RPMI8226 (cell line): Measurements from ENCODE around the gene PAX9.
A peak's percentile ranks its signal among the peaks of the same experiment; 100 is the strongest.

ENCODE experiments used
- DNase-seq: peaks from one replicate; pipeline ENCODE4 v3.0.0-alpha.2; 2015

Gene PAX9

DNA sequence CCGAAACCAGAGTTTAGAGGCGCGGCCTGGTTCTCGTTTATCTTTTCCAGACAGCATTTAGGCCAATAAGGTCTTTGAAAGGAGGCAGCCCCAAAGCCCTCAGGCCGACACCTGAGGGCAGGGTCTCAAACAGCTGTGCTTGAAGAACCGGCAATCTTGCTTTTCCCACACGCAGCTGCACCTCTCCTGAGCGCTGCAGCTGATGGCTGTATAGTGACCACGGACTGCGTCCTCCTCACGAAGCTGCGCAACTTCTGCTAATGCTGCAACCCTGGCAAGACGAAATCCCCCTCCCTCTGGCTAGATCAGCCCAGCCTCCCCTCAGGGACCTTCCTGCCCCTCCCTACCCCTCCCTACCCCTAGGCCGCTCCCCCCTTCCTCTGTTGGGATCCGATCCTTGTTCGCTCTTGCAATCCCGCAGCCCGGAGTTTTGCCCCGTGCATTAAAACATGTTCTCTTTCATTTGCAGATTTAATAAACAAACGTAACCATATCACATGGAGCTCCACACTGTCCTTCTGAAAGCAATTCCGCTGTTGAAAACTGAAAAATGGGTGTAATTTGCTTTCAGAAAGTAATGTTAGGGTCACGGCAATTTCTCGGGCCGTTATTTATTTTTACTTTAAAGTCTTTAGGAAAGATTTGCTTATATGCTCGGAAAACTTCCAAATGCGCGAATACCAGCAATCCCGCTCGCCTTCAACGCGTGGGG, 4.8 kb upstream of the PAX9 start:
- no peak for DNase-seq

DNA sequence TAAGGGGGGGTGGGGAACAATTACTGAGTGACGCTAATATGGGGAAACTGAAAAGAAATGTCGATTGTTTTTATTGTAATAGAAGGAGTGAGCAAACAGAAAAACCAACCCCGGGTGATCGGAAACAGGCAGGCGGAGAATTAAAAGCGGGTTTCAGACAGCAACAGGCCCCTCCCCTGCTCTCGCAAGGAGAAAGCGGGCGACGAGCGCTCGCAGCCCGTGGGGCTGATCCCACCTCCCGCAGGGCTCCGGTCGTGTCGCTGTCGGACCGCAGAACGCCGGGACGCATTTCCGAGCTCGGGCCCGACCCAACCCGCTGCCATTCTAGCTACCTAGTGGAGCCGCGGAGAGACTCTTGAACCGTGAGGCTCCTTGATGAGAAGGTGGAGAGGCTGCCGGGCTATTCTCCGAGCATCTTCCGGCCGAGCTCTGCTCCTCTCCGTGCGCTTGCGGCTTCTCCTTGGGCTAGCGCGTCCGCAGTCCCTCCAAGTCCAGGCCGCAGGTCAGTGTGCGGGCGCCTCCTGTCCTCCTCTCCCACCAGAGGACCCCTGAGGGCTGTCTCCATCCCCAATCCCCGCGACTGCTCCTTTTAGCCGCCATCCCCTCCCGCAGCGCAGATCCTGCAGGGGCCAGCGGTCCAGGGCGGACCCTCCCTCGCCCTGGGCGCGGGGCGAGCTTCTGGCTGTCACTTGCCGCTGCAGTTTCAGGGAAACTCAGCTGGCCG, 4.1 kb upstream of the PAX9 start:
- no peak for DNase-seq

DNA sequence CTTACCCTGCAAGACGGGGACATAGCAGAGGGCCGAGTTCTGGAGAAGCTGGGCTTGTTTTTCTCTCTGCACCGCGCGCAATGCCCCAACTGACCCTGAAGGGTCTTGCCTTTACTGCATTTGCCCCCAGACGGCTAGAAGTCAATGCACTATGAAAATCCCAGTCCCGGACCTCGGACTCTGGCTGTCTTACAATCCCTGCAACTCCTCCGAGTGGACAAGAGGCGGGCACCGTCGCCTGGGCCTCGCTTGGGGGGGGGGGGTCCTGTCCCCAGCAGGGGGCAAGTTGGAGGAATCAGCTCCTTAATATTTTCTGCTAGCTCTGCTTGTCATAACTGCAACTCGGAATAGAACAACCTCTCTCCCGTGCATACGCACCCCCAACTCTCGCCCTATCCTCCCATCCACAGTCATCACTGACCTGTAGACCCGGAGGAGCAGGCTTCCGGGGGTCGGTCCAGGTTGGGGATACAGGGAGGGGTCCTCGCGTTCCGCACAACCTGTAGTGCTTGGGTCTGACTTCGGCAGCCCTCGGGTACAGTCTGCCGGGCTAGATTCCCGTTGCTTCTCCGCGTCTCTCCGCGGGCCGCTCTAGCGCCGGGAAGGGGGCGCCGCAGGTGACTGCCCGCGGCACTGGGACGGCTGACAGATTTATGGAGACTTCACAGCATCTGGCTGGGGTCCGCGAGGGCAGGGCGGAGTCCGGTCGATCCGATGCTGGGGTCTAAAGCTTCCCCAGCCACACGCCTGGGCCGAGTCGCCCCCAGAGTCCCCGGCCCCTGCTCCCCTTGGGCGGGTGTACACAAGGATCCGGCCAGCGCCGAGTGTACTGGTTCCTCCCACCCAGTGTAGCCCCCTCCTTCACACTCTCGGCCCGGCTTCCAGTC, 3.3 kb upstream of the PAX9 start:
- no peak for DNase-seq

- no peak for DNase-seq
Measured at GRCh38 chr14:36659010-36659821, 2.4 kb upstream of the PAX9 start.

DNA sequence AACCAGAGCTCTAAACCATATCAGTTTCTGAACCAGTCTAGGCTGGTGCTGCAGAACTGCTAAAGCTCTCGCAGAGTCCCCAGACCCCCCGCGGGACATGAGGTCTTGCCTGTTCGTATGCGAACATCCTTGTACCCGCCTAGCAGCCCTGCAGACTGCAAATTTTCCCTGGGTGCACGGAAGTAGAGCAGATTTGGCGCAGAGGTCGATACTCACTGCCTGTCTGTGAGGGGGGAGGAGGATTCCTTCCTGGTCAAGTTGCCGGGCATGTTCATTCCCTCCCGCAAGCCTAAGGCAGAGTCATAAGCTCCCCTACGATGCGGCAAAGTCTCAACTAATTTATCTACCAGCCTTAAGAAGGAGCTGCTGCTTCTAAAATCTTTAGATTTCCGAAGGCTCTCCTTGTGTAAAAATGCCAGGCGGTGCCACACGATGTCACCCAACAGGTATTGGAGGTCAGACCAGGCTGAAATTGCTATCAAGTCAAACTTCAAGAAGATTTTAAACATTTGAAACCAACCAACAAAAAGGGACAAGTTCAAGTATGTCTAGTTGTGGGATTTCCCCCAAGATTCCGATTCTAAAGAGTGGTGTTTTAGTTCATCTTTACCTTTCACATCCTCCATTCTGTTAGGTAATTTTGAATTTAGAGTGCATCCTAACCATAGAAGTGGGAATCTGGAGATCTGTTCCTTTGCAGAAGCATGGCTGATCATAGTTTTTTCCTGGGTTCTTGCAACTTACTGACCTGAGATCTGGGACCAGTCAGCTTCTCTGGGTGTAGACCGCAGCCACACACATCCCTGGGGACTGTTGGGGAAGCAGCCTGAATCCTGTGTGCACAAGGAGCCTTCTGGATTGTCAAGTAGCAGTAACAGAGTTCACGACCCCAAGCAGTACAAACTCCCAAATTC, 1.6 kb upstream of the PAX9 start:
- no peak for DNase-seq

DNA sequence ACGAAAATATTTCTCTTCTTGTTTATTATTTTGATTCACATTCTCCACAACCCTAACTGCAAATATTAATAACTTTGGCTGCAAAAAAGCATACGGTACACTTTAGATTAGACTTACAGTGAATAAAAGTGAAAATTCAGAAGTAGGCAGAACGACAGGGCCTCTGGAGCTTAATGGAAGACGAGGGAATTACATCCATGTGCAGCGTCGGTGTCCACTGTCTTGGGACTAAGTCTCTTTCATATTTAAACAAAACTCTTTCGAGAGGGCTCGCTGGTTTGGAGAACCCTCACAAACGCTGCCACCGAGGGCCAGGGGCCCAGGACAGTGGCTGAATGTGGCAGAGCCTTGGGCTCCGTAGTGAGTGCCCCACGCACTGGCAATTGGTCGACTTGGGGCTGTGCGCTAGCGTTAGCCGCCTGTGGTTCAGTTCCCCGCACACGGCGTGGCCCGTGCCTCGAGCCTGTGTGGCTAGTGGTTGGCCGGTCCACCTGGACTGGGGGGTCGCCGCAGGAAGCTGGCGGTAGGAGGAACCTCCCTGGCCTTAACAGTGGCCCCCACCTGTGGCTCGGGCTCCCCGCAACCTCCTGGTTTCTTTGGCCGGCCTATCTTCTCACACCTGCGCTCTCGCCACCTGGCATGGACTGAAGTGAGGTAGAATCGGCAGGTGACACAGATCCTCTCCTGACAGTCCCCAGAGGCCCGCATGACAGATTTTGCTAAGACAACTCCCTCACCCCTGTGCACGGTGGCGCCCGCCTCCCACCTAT, 739 bp upstream of the PAX9 start:
- DNase-seq = peak; percentile 11

DNA sequence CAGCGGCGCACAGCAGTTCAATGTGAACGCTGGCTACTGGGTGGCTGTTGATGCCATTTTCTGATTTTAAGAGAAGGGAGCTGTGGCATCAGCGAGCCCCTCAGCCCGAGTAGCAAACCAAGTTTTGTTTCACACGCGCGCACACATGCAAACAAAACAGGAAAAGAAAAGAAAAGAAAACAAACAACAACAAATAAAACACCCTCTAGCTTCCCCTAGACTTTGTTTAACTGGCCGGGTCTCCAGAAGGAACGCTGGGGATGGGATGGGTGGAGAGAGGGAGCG, 540 bp downstream of the PAX9 start:
- DNase-seq = no peak

- no peak for DNase-seq
Measured at GRCh38 chr14:36662543-36663403, 1.1 kb downstream of the PAX9 start.

DNA sequence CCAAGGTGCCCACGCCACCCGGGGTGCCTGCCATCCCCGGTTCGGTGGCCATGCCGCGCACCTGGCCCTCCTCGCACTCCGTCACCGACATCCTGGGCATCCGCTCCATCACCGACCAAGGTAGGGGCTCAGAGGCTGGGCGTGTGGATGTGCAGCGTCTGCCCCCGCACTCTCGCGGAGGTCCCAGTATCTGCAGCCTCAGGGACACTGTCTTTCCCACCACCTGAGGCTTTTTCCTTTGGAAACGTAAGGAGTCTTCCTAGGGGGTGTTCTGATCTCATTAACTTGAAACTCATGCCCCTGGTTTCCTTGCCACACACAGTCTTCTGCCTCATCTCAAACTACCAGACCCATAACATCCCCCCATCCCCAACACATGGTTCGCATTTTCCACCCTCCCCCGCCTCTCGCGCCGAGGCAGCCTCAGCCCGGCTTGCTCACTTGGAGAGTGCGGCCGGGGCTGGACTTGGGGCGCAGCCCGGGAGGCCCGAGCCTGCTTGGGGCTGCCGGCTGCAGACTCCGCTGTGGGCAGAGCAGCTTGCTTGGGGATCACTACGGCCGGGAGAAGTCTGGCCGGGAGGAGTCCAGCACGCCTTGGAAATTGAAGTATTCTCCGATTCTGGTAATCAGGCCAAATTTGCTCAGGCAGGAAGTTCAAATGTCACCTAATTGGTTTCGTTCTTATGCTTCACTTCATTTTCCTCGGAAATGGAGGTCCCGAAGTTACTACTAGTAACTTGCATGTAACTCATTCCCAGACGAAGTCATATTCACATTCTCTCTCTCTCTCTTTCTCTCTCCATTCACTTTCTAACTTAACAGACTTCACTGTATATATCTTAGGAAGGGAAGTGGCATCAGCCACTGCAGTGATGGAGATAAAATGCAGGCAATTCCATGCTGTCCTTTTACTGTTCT, 2.0 kb downstream of the PAX9 start:
- DNase-seq = no peak

GRCh38 chr14:36664322-36665193, 2.9 kb downstream of the PAX9 start:
- no peak for DNase-seq

DNA sequence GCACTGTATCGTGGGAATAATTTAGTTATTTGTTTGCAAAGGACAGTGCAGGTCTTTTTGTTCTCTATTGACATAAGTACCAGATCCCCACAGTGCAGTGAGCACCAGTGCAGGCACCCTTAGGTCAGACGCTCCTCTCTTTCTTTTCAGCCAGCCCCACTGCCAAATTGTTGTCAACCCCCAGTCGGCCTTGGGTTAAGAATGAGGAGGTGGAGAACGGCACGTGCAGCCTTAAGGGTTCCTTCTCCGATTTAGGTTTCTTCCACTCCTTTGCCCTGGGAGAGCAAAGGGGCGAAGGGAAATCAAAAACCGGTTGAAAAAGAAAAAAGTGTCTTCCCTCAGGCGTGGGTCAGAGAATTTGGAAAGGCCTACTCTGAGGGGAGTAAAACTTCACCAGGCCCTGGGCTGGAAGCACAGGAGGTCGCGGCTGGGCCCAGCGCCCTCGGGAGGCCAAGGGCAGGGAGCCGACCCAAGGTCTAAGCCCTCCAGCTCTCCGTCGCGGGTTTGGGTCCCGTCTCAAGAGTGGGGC, 4.3 kb downstream of the PAX9 start:
- no peak for DNase-seq

DNA sequence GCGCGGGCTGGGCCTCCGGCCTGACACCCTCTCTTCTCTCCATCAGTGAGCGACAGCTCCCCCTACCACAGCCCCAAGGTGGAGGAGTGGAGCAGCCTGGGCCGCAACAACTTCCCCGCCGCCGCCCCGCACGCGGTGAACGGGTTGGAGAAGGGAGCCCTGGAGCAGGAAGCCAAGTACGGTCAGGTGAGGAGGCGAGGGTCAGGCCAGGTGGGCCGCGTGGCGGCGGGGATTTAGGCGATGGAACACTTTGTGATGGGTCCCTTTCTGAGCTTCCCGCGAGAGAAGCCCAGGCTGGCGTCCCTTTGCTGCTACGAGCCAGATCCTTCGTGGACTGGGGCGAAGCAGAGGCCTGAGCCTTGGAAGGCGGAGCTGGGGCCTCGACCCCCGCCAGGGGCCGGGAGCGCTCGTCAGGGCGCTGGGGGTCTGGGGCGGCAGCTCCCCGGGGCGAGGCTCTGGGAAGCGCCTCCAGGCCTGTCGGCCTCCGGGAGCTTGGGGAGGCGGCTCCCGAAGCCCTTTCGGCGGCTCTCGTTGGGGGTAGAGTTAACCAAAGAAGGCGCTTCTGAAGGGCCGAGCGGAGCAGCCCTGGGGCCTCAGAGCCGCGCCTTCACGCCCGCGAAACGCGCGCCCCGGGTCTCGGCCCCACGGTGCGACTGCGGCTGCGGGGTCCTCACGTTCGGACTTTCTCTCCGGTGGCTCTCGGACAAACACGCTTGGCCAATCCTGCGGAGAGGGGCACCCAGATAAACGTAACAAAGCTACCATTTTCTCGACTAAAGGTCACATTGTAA, 5.0 kb downstream of the PAX9 start:
- no peak for DNase-seq

GRCh38 chr14:36667679-36668078, 6.0 kb downstream of the PAX9 start:
- no peak for DNase-seq

- DNase-seq = no peak
Measured at GRCh38 chr14:36671149-36671548, 9.5 kb downstream of the PAX9 start.

GRCh38 chr14:36672095-36672494, 10.4 kb downstream of the PAX9 start:
- DNase-seq = no peak

- DNase-seq = no peak
Measured at GRCh38 chr14:36674659-36675058, 13.0 kb downstream of the PAX9 start.

- no peak for DNase-seq
Measured at GRCh38 chr14:36675581-36675980, 13.9 kb downstream of the PAX9 start.
